Esophagus squamous epithelium (tissue), 5 donors: ENCODE measurements around the gene CADM2. TPM values are rescaled to one million over a fixed set of nuclear protein-coding genes. Genes with fewer than 3 reads are reported as not detected.

ENCODE experiments used
- DNase-seq: peaks from one replicate; lab custom pipeline; 2025; lab: John Stamatoyannopoulos, UW
- H3K27ac ChIP-seq, 4 donors: fragments of 200-600 bp; sonication (generic); one replicate each; pipeline ENCODE4 v1.5.1; 2016 to 2019; ENCODE audit warnings: mild to moderate bottlenecking in 1 of 4
- H3K27me3 ChIP-seq, 4 donors: fragments of 200-600 bp; sonication (generic); 1 replicate in 3 of 4; 2 replicates in 1 of 4; pipeline versions ENCODE4 v1.5.1 to v1.6.0; 2017 to 2021; ENCODE audit warnings: antibody characterized with exemption in 1 of 4
- H3K36me3 ChIP-seq, 3 donors: fragments of 200-600 bp; sonication (generic); one replicate each; pipeline ENCODE4 v1.5.1; 2016 to 2019
- H3K4me1 ChIP-seq, 3 donors: fragments of 200-600 bp; sonication (generic); one replicate each; pipeline ENCODE4 v1.5.1; 2017 to 2019
- H3K4me3 ChIP-seq, 4 donors: fragments of 200-600 bp; sonication (generic); 1 replicate in 3 of 4; 2 replicates in 1 of 4; pipeline ENCODE4 v1.5.1; 2016 to 2019; ENCODE audit warnings: mild to moderate bottlenecking in 2 of 4, moderate library complexity in 1 of 4
- H3K9me3 ChIP-seq, 3 donors: fragments of 200-600 bp; sonication (generic); one replicate each; pipeline ENCODE4 v1.5.1; 2016 to 2019
- CTCF ChIP-seq, 6 experiments: fragments of 450-650 bp in 4 of 6; fragments of 200-600 bp in 2 of 6; sonication (generic) in 2 of 6; IDR thresholded peaks; one replicate each; pipeline ENCODE4 v1.5.1; 2016 to 2019; ENCODE audit warnings: antibody characterized with exemption in 6 of 6, mild to moderate bottlenecking in 4 of 6, moderate library complexity in 4 of 6
- POLR2A ChIP-seq, 4 donors: fragments of 450-650 bp; IDR thresholded peaks; one replicate each; pipeline ENCODE4 v1.6.1; 2017; ENCODE audit warnings: antibody characterized with exemption in 4 of 4, mild to moderate bottlenecking in 4 of 4, moderate library complexity in 3 of 4
- WGBS, 2 donors: methylation state at CpG; one replicate each; pipeline ENCODE4 v1.1.5; 2018; 5-methylcytosine and 5-hydroxymethylcytosine counted together
- intact Hi-C: fragments of 100-400 bp; cut with DNase I; formaldehyde crosslinking; loops from one replicate; pipeline ENCODE4 v1.15.0; 2022
- total RNA-seq, 4 donors: library from RNA; depleted of rRNA; stranded (reverse); fragments of >200 nt; gene quantifications; one replicate each; pipeline ENCODE4 v1.1.0, GENCODE V29; 2016
- donor health status: DM: yes; HTN: yes; CAD: no.

CADM2 gene
- total RNA-seq, 4 donors from 2014 or later = 0.08 to 0.76 (median 0.34) TPM

- no peaks in the 10 kb centered on the region for H3K36me3 ChIP-seq
- DNase-seq = no peak
- intact Hi-C loops = no loop called here
- WGBS, 2 donors = 62 to 77% methylated on average over 6 of the region's 6 CpGs
- no peaks in the 10 kb centered on the region for H3K27me3 ChIP-seq
- H3K4me1 ChIP-seq = no peaks in the 10 kb centered on the region
- H3K27ac ChIP-seq = no peak overlapping the region
- H3K9me3 ChIP-seq = no peaks in the 10 kb centered on the region
- no peak for TF ChIP-seq POLR2A (IDR thresholded peaks at IDR 0.05)
- no peak for TF ChIP-seq CTCF (IDR thresholded peaks at IDR 0.05)
- no peak overlapping the region for H3K4me3 ChIP-seq
These were observed 429.2 kb downstream of the CADM2 start for GRCh38 chr3:85387913-85388505.

DNA sequence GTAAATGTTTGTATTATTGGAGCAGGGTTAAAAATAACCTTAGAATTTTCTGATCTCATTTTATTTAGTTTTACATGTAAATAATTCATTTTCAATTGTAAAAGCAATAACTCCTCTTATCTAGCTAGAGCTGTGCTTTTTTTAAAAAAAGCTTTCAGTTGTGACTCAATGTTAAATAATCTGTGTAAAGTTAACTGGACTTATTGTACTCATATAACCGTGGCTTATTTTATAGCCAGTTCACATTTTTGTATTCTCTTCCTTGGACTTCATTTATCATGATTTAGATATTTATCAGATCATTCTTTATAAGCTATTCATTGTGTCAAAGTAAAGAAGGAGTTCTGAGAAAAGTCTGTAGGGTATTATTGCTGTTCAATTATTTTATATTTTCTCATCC lies 435.6 kb downstream of the CADM2 start:
- no peak for DNase-seq
- intact Hi-C loops = no loop called here
- WGBS, 2 donors = 0 to 32% methylated on average over 1 of the region's 1 CpG
- H3K4me1 ChIP-seq = no peaks in the 10 kb centered on the region
- no peaks in the 10 kb centered on the region for H3K9me3 ChIP-seq
- H3K27me3 ChIP-seq = no peaks in the 10 kb centered on the region
- no peak overlapping the region for H3K27ac ChIP-seq
- no peak for TF ChIP-seq POLR2A (IDR thresholded peaks at IDR 0.05)
- TF ChIP-seq CTCF (IDR thresholded peaks at IDR 0.05) = no peak
- no peaks in the 10 kb centered on the region for H3K36me3 ChIP-seq
- no peak overlapping the region for H3K4me3 ChIP-seq

DNA sequence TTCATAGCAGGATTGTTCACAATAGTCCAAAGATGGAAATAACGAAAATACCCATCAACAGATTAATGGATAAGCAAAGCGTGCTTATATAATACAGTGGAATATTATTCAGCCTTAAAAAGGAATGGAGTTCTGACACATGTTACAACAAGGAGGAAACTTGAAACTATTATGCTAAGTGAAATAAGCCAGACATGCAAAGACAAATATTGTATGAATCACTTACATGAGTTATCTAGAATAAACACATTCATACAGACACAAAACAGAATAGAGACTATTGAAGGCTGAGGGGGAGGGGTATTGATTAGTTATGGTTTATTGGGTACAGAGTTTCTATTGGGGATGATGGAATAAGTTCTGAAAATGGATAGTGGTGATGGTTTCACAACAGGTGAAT lies 438.6 kb downstream of the CADM2 start:
- no peaks in the 10 kb centered on the region for H3K27me3 ChIP-seq
- no peak for DNase-seq
- intact Hi-C loops = no loop called here
- no peaks in the 10 kb centered on the region for H3K4me1 ChIP-seq
- H3K36me3 ChIP-seq = no peaks in the 10 kb centered on the region
- no peak for TF ChIP-seq POLR2A (IDR thresholded peaks at IDR 0.05)
- TF ChIP-seq CTCF (IDR thresholded peaks at IDR 0.05) = no peak
- WGBS, 2 donors = 74 to 87% methylated on average over 2 of the region's 2 CpGs
- H3K4me3 ChIP-seq = no peak overlapping the region
- no peak overlapping the region for H3K27ac ChIP-seq
- H3K9me3 ChIP-seq = no peaks in the 10 kb centered on the region

DNA sequence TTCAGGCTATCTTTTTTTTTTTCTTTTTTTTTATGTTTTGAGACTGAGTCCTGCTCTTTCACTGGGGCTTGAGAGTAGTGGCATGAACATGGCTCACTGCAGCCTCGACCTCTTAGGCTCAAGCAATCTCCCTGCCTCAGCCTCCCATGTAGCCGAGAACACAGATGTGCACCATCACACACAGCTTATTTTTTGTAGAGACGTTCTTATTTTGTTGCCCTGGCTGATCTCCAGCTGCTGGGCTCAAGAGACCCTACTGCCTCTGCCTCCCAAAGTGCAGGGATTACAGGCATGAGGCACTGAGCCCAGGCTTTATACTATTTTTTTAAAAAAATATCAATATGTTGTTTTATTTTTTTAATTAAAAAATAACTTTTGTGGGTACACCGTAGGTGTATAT lies 467.3 kb downstream of the CADM2 start:
- no peak for TF ChIP-seq POLR2A (IDR thresholded peaks at IDR 0.05)
- no peak for TF ChIP-seq CTCF (IDR thresholded peaks at IDR 0.05)
- no peak overlapping the region for H3K4me3 ChIP-seq
- H3K9me3 ChIP-seq = peaks cover 0 to 4% (median 0%) of the 10 kb centered on the region in 3 donors
- no peak for DNase-seq
- intact Hi-C loops = no loop called here
- H3K27me3 ChIP-seq = no peaks in the 10 kb centered on the region
- WGBS, 2 donors = 53 to 63% methylated on average over 4 of the region's 4 CpGs
- no peaks in the 10 kb centered on the region for H3K36me3 ChIP-seq
- no peaks in the 10 kb centered on the region for H3K4me1 ChIP-seq
- no peak overlapping the region for H3K27ac ChIP-seq

DNA sequence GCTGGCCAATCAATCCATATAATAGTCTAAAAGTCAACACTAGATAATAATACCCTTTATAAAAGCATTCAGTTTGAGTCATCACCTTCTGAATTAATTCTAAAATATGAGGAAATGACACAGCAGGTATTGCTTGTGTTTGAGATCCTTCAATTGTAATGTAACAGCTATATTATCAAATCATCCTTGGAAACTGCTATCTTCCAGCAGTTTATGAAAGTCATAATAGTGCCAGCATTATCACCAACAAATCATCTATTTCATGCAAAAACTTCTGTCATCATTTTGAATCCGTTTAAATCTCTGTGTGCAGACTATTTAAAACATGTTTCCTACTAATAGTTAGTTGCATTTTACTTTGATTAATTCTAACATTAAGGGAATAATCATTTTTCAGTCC lies 468.7 kb downstream of the CADM2 start:
- Histone ChIP-seq H3K4me1 (no peaks in the 10 kb centered on the region), H3K9me3 (peaks cover 0 to 4% (median 0%) of the 10 kb centered on the region in 3 donors), H3K4me3 (no peak overlapping the region), H3K27ac (no peak overlapping the region), H3K27me3 (no peaks in the 10 kb centered on the region), H3K36me3 (no peaks in the 10 kb centered on the region)
- WGBS, 2 donors = 32 to 65% methylated on average over 1 of the region's 1 CpG
- TF ChIP-seq POLR2A (IDR thresholded peaks at IDR 0.05) (no peak), CTCF (IDR thresholded peaks at IDR 0.05) (no peak)
- intact Hi-C loops = no loop called here
- DNase-seq = no peak
